Gastroesophageal sphincter (tissue), 3 donors: Measurements from ENCODE around the gene TAGLN3.

Experiments
- EP300 ChIP-seq: sonication (generic); formaldehyde crosslinking; IDR thresholded peaks from one replicate; pipeline ENCODE4 v1.6.1; 2017; ENCODE audit warnings: antibody characterized with exemption, mild to moderate bottlenecking
- POLR2A ChIP-seq, 2 donors: fragments of 450-650 bp; IDR thresholded peaks; one replicate each; pipeline ENCODE4 v1.6.1; 2017; ENCODE audit warnings: antibody characterized with exemption in 2 of 2, mild to moderate bottlenecking in 2 of 2, moderate library complexity in 1 of 2
- POLR2AphosphoS5 ChIP-seq: sonication (generic); formaldehyde crosslinking; IDR thresholded peaks from one replicate; pipeline ENCODE4 v1.6.1; 2017; ENCODE audit warnings: antibody characterized with exemption
- TF ChIP-seq, protein P1 (sequence below), 4 experiments: fragments of 200-600 bp in 2 of 4; fragments of 450-650 bp in 2 of 4; sonication (generic) in 1 of 4; IDR thresholded peaks; one replicate each; pipeline ENCODE4 v1.5.1; 2017 to 2019; ENCODE audit warnings: antibody characterized with exemption in 4 of 4, mild to moderate bottlenecking in 2 of 4, moderate library complexity in 2 of 4

DNA sequence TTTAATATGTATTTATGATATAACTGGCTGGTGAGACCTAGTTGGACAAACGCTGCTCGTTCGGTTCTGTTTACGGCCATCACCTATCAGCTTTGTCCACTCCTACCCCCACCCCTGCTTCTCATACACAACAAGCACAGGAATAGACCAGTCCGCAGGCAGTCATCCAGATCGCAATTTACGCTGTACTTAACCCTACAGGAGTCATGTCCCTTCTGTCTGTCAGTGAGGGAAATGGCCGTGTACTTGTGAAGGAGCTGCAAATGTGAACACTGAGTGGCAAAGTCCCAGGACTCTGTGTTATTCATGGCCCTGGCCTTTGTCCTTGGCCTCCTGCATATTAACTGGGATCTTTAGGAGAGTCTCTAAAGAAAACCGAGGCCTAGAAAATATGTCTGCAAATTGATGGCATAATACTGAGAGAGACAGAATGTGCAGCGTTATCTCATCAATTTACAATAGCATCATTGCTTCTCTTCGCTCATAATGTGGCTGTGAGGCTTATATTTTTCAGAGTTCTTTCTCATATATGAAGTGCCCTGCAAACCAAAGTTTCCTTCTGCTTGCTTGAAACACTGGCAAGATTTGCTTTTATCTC lies 27.1 kb upstream of the TAGLN3 start:
- TF ChIP-seq EP300 (no peak), POLR2A (IDR thresholded peaks at IDR 0.05) (no peak), POLR2AphosphoS5 (no peak)
- TF ChIP-seq, protein P1, sequence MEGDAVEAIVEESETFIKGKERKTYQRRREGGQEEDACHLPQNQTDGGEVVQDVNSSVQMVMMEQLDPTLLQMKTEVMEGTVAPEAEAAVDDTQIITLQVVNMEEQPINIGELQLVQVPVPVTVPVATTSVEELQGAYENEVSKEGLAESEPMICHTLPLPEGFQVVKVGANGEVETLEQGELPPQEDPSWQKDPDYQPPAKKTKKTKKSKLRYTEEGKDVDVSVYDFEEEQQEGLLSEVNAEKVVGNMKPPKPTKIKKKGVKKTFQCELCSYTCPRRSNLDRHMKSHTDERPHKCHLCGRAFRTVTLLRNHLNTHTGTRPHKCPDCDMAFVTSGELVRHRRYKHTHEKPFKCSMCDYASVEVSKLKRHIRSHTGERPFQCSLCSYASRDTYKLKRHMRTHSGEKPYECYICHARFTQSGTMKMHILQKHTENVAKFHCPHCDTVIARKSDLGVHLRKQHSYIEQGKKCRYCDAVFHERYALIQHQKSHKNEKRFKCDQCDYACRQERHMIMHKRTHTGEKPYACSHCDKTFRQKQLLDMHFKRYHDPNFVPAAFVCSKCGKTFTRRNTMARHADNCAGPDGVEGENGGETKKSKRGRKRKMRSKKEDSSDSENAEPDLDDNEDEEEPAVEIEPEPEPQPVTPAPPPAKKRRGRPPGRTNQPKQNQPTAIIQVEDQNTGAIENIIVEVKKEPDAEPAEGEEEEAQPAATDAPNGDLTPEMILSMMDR (IDR thresholded peaks at IDR 0.05), result no peak
